HepG2 (cell line): ENCODE results near the gene SYNGR4. TPM values are rescaled to one million over a fixed set of nuclear protein-coding genes. Genes with fewer than 3 reads are reported as not detected.

Experiments
- DNMT1 ChIP-seq: sonication (generic); formaldehyde crosslinking; IDR thresholded peaks from 2 replicates; pipeline ENCODE4 v1.5.1; 2020; ENCODE audit warnings: mild to moderate bottlenecking, missing genetic modification reagents
- EHMT2 ChIP-seq: fragments of 200-600 bp; sonication (generic); IDR thresholded peaks from 2 replicates; pipeline ENCODE4 v1.7.0; 2017; ENCODE audit warnings: antibody characterized with exemption, low read depth, low read length, borderline replicate concordance
- FOXA1 ChIP-seq, 2 experiments: fragments of 450-650 bp in 1 of 2; sonication (generic) in 1 of 2; formaldehyde crosslinking in 1 of 2; IDR thresholded peaks; 2 replicates each; pipeline versions ENCODE4 v1.4.0 to v1.6.1; 2016 to 2020; ENCODE audit warnings: missing genetic modification reagents in 1 of 2
- GFI1 ChIP-seq: sonication (generic); formaldehyde crosslinking; IDR thresholded peaks from 2 replicates; pipeline ENCODE4 v1.5.0; 2020; ENCODE audit warnings: missing genetic modification reagents, mild to moderate bottlenecking, borderline replicate concordance
- HNRNPL ChIP-seq: fragments of 200-400 bp; formaldehyde crosslinking; IDR thresholded peaks from 2 replicates; pipeline ENCODE4 v1.6.1; 2017; ENCODE audit warnings: mild to moderate bottlenecking, low read depth, low read length
- NBN ChIP-seq: fragments of 450-650 bp; conservative IDR thresholded peaks from 2 replicates; pipeline ENCODE4 v1.6.1; 2017
- NFE2L2 ChIP-seq: fragments of 150-350 bp; IDR thresholded peaks from 2 replicates; pipeline ENCODE4 v1.6.1; 2014; ENCODE audit warnings: low read length
- PLRG1 ChIP-seq: fragments of 450-650 bp; conservative IDR thresholded peaks from 2 replicates; pipeline ENCODE4 v1.6.1; 2016
- PPARG ChIP-seq: conservative IDR thresholded peaks from 2 replicates; pipeline ENCODE4 v1.6.1; 2016; ENCODE audit warnings: missing biosample characterization, missing genetic modification reagents
- SETDB1 ChIP-seq: sonication (generic); formaldehyde crosslinking; IDR thresholded peaks from 2 replicates; pipeline ENCODE4 v1.5.1; 2020; ENCODE audit warnings: missing genetic modification reagents, mild to moderate bottlenecking, borderline replicate concordance
- TOE1 ChIP-seq: sonication (generic); formaldehyde crosslinking; IDR thresholded peaks from 2 replicates; pipeline ENCODE4 v1.4.0; 2020; ENCODE audit warnings: mild to moderate bottlenecking, missing genetic modification reagents
- ZC3H13 ChIP-seq: sonication (generic); formaldehyde crosslinking; IDR thresholded peaks from 2 replicates; pipeline ENCODE4 v1.8.1; 2023; ENCODE audit warnings: mild to moderate bottlenecking, missing genetic modification reagents, moderate library complexity
- ZNF557 ChIP-seq: sonication (generic); formaldehyde crosslinking; IDR thresholded peaks from 2 replicates; pipeline ENCODE4 v1.4.0; 2020; ENCODE audit warnings: missing genetic modification reagents
- ZNF567 ChIP-seq: sonication (generic); formaldehyde crosslinking; IDR thresholded peaks from 2 replicates; pipeline ENCODE4 v1.8.1; 2023; ENCODE audit warnings: mild to moderate bottlenecking, missing genetic modification reagents, borderline replicate concordance
- ZSCAN21 ChIP-seq: sonication (generic); formaldehyde crosslinking; IDR thresholded peaks from 2 replicates; pipeline ENCODE4 v1.8.0; 2022; ENCODE audit warnings: mild to moderate bottlenecking, missing genetic modification reagents, moderate library complexity, borderline replicate concordance
- polyA plus RNA-seq, 8 experiments: library from polyadenylated mRNA; depleted of rRNA in 3 of 8; stranded (reverse) in 7 of 8; unstranded in 1 of 8; fragments of >200 nt; fragmentation: Illumina TruSeq in 4 of 8; extraction: Trizol in 4 of 8; gene quantifications; 2 replicates each; pipeline versions ENCODE4 v1.2.1 to v1.2.3, GENCODE V29; 2011 to 2016; ENCODE audit warnings: low read depth in 4 of 8, missing spikeins in 1 of 8, mixed read lengths in 1 of 8; ENCODE audit not compliant: insufficient read depth in 1 of 8
- total RNA-seq, 5 experiments: library from RNA; depleted of rRNA; stranded (reverse); fragments of >200 nt; fragmentation: Illumina TruSeq; extraction: Trizol; gene quantifications; 2 replicates each; pipeline ENCODE4 v1.2.3, GENCODE V29; 2016; ENCODE audit warnings: low read depth in 1 of 5
- TF ChIP-seq, protein P1 (sequence below): sonication (generic); formaldehyde crosslinking; IDR thresholded peaks from 2 replicates; pipeline ENCODE4 v1.4.0; 2020; ENCODE audit warnings: mild to moderate bottlenecking, missing genetic modification reagents
- TF ChIP-seq, protein P2 (sequence below): sonication (generic); formaldehyde crosslinking; IDR thresholded peaks from 2 replicates; pipeline ENCODE4 v1.4.0; 2020; ENCODE audit warnings: missing genetic modification reagents
- TF ChIP-seq, protein P3 (sequence below): sonication (generic); formaldehyde crosslinking; IDR thresholded peaks from 2 replicates; pipeline ENCODE4 v1.4.0; 2020; ENCODE audit warnings: missing genetic modification reagents
- TF ChIP-seq, protein P4 (sequence below): sonication (generic); formaldehyde crosslinking; conservative IDR thresholded peaks from 2 replicates; pipeline ENCODE4 v1.8.0; 2022; ENCODE audit warnings: low read depth, missing genetic modification reagents

The SYNGR4 gene
- total and polyA plus RNA-seq, 2 of the 13 experiments (the other 11 are each of a cell fraction or from before 2014, with no cell fraction given), result not detected

DNA sequence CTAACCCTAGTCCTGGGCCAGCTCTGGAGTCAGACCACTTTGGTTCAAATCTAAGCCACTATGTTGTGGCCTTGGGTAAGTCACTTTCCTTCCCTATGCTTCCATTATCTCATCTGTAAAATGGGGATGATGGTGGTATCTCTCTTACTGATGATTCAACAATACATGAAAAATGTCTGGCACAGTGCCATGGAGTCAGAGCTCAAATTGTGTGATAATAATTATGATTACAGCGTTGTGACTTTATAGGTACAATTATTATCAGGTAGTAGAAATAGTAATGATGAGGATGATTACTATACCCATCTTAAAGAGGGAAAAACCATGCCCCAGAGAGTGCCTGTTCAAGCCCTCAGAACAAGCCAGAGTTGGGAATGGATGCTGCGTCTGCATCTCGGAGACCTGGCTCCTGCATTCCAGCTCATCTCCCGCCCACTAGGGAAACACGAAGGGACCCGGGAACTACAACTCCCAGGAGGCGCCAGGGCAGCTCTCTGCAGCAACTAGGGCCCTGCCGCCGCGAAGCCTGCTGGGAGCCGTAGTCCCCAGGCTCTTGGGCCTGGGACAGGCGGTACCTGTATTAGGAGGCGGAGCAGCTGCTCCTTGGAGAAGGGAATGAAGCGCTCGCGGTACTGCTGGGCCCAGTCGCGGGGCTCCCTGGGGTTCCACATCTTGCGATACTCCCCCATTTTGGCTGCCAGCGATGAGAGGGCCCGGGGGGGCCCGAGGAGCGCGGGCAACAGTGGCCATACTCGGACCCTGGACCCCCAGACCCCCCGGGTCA lies 1.3 kb upstream of the SYNGR4 start (continued):
- peak; percentile 30; the same call in 1 of the 2 replicates for TF ChIP-seq NFE2L2
- no peak for TF ChIP-seq ZC3H13 (CRISPR knock-in tag)
- TF ChIP-seq EHMT2, result no peak
- TF ChIP-seq DNMT1 (CRISPR knock-in tag), result no peak
- TF ChIP-seq PPARG (CRISPR knock-in tag), result no peak
- TF ChIP-seq, protein P1, sequence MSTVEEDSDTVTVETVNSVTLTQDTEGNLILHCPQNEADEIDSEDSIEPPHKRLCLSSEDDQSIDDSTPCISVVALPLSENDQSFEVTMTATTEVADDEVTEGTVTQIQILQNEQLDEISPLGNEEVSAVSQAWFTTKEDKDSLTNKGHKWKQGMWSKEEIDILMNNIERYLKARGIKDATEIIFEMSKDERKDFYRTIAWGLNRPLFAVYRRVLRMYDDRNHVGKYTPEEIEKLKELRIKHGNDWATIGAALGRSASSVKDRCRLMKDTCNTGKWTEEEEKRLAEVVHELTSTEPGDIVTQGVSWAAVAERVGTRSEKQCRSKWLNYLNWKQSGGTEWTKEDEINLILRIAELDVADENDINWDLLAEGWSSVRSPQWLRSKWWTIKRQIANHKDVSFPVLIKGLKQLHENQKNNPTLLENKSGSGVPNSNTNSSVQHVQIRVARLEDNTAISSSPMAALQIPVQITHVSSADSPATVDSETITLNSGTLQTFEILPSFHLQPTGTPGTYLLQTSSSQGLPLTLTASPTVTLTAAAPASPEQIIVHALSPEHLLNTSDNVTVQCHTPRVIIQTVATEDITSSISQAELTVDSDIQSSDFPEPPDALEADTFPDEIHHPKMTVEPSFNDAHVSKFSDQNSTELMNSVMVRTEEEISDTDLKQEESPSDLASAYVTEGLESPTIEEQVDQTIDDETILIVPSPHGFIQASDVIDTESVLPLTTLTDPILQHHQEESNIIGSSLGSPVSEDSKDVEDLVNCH, result no peak
- TF ChIP-seq FOXA1 (IDR thresholded peaks at IDR 0.05), result no peak
- TF ChIP-seq FOXA1 (CRISPR knock-in tag; IDR thresholded peaks at IDR 0.05), result no peak
- peak; percentile 65; the same call in 1 of the 2 replicates for TF ChIP-seq HNRNPL
- TF ChIP-seq ZSCAN21, result no peak; the same call in 1 of the 2 replicates
- no peak for TF ChIP-seq ZNF557 (CRISPR knock-in tag)
- TF ChIP-seq ZNF567 (CRISPR knock-in tag), result peak; percentile 89; the same call in 1 of the 2 replicates
- TF ChIP-seq TOE1, result no peak
- no peak for TF ChIP-seq PLRG1
- TF ChIP-seq, protein P2, sequence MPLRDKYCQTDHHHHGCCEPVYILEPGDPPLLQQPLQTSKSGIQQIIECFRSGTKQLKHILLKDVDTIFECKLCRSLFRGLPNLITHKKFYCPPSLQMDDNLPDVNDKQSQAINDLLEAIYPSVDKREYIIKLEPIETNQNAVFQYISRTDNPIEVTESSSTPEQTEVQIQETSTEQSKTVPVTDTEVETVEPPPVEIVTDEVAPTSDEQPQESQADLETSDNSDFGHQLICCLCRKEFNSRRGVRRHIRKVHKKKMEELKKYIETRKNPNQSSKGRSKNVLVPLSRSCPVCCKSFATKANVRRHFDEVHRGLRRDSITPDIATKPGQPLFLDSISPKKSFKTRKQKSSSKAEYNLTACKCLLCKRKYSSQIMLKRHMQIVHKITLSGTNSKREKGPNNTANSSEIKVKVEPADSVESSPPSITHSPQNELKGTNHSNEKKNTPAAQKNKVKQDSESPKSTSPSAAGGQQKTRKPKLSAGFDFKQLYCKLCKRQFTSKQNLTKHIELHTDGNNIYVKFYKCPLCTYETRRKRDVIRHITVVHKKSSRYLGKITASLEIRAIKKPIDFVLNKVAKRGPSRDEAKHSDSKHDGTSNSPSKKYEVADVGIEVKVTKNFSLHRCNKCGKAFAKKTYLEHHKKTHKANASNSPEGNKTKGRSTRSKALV (CRISPR knock-in tag), result no peak
- TF ChIP-seq, protein P3, sequence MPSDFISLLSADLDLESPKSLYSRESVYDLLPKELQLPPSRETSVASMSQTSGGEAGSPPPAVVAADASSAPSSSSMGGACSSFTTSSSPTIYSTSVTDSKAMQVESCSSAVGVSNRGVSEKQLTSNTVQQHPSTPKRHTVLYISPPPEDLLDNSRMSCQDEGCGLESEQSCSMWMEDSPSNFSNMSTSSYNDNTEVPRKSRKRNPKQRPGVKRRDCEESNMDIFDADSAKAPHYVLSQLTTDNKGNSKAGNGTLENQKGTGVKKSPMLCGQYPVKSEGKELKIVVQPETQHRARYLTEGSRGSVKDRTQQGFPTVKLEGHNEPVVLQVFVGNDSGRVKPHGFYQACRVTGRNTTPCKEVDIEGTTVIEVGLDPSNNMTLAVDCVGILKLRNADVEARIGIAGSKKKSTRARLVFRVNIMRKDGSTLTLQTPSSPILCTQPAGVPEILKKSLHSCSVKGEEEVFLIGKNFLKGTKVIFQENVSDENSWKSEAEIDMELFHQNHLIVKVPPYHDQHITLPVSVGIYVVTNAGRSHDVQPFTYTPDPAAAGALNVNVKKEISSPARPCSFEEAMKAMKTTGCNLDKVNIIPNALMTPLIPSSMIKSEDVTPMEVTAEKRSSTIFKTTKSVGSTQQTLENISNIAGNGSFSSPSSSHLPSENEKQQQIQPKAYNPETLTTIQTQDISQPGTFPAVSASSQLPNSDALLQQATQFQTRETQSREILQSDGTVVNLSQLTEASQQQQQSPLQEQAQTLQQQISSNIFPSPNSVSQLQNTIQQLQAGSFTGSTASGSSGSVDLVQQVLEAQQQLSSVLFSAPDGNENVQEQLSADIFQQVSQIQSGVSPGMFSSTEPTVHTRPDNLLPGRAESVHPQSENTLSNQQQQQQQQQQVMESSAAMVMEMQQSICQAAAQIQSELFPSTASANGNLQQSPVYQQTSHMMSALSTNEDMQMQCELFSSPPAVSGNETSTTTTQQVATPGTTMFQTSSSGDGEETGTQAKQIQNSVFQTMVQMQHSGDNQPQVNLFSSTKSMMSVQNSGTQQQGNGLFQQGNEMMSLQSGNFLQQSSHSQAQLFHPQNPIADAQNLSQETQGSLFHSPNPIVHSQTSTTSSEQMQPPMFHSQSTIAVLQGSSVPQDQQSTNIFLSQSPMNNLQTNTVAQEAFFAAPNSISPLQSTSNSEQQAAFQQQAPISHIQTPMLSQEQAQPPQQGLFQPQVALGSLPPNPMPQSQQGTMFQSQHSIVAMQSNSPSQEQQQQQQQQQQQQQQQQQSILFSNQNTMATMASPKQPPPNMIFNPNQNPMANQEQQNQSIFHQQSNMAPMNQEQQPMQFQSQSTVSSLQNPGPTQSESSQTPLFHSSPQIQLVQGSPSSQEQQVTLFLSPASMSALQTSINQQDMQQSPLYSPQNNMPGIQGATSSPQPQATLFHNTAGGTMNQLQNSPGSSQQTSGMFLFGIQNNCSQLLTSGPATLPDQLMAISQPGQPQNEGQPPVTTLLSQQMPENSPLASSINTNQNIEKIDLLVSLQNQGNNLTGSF (CRISPR knock-in tag), result no peak
- no peak for TF ChIP-seq NBN
- TF ChIP-seq SETDB1 (CRISPR knock-in tag), result no peak
- TF ChIP-seq, protein P4, sequence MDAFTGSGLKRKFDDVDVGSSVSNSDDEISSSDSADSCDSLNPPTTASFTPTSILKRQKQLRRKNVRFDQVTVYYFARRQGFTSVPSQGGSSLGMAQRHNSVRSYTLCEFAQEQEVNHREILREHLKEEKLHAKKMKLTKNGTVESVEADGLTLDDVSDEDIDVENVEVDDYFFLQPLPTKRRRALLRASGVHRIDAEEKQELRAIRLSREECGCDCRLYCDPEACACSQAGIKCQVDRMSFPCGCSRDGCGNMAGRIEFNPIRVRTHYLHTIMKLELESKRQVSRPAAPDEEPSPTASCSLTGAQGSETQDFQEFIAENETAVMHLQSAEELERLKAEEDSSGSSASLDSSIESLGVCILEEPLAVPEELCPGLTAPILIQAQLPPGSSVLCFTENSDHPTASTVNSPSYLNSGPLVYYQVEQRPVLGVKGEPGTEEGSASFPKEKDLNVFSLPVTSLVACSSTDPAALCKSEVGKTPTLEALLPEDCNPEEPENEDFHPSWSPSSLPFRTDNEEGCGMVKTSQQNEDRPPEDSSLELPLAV (CRISPR knock-in tag), result no peak
- TF ChIP-seq GFI1 (CRISPR knock-in tag), result no peak
